Adrenal gland (tissue), 5 donors: ENCODE measurements around the gene PEPD.

Experiments used
- CTCF ChIP-seq, 6 experiments: fragments of 450-650 bp in 4 of 6; fragments of 200-600 bp in 2 of 6; sonication (generic) in 1 of 6; IDR thresholded peaks; 1 replicate in 5 of 6; 2 replicates in 1 of 6; pipeline versions ENCODE4 v1.5.1 to v1.8.0; 2016 to 2021; ENCODE audit warnings: antibody characterized with exemption in 6 of 6, mild to moderate bottlenecking in 2 of 6, moderate library complexity in 1 of 6
- POLR2A ChIP-seq, 2 donors: fragments of 450-650 bp; IDR thresholded peaks; one replicate each; pipeline ENCODE4 v1.6.1; 2017; ENCODE audit warnings: antibody characterized with exemption in 2 of 2, mild to moderate bottlenecking in 2 of 2, moderate library complexity in 1 of 2
- donor health status: DM: no; HTN: no; CAD: no.

GRCh38 chr19:33507021-33507956 lies 14.3 kb downstream of the PEPD start:
- no peak for TF ChIP-seq CTCF (IDR thresholded peaks at IDR 0.05)
- no peak for TF ChIP-seq POLR2A (IDR thresholded peaks at IDR 0.05)
